ENCODE measurements around the gene NEU4. TPM values are rescaled to one million over a fixed set of nuclear protein-coding genes. Genes with fewer than 3 reads are reported as not detected.

NEU4 gene
- total and polyA plus RNA-seq, 2 donors (not counting 1 experiment from before 2014, with no cell fraction given): not detected

GRCh38 chr2:241853651-241854341 is 44.8 kb downstream of the NEU4 start:
- no peaks in the 10 kb centered on the region for H3K79me2 ChIP-seq (ENCODE audit: control insufficient read depth, insufficient read depth, low read length)
- H3K27ac ChIP-seq (ENCODE audit: insufficient read depth, low read length): no peak overlapping the region
- DNase-seq (ENCODE audit: low read depth in 2 of 2): peak in 1 of 2 donors; percentile 57
- no peaks in the 10 kb centered on the region for H3K36me3 ChIP-seq (ENCODE audit: control insufficient read depth, insufficient read depth, low read length)
- TF ChIP-seq EZH2 (IDR thresholded peaks at IDR 0.05; ENCODE audit: low read length, missing control alignments): no peak
- no peak for TF ChIP-seq CTCF (conservative IDR thresholded peaks at IDR 0.05 in 1 of 2, IDR thresholded peaks at IDR 0.05 in 1 of 2; ENCODE audit: low read depth in 1 of 2, low read length in 2 of 2)
- no peaks in the 10 kb centered on the region for H4K20me1 ChIP-seq (ENCODE audit: control insufficient read depth, extremely low read depth, insufficient read depth, low read length)
- H2AFZ ChIP-seq (ENCODE audit: low read length): no peak overlapping the region
- H3K27me3 ChIP-seq (ENCODE audit: control insufficient read depth, insufficient read depth, low read length): no peaks in the 10 kb centered on the region
- H3K4me2 ChIP-seq (ENCODE audit: extremely low read depth, insufficient read depth, low read length): no peak overlapping the region
- no peaks in the 10 kb centered on the region for H3K4me1 ChIP-seq (ENCODE audit: control insufficient read depth, extremely low read depth, insufficient read depth, low read length)
- H3K4me3 ChIP-seq (replicated peaks in 1 of 4; ENCODE audit: control extremely low read depth in 1 of 4, insufficient read depth in 1 of 4, low read depth in 3 of 4, low read length in 4 of 4): no peak overlapping the region
- H3K9ac ChIP-seq (ENCODE audit: insufficient read depth, low read length): no peak overlapping the region
- H3K9me3 ChIP-seq (ENCODE audit: control insufficient read depth, insufficient read depth, low read depth, low read length): no peaks in the 10 kb centered on the region

- DNase-seq (ENCODE audit: low read depth in 2 of 2): no peak
- no peaks in the 10 kb centered on the region for H3K79me2 ChIP-seq (ENCODE audit: control insufficient read depth, insufficient read depth, low read length)
- H3K27ac ChIP-seq (ENCODE audit: insufficient read depth, low read length): no peak overlapping the region
- H3K9ac ChIP-seq (ENCODE audit: insufficient read depth, low read length): no peak overlapping the region
- H3K4me1 ChIP-seq (ENCODE audit: control insufficient read depth, extremely low read depth, insufficient read depth, low read length): peaks cover 2% of the 10 kb centered on the region
- no peak overlapping the region for H3K4me2 ChIP-seq (ENCODE audit: extremely low read depth, insufficient read depth, low read length)
- H3K36me3 ChIP-seq (ENCODE audit: control insufficient read depth, insufficient read depth, low read length): no peaks in the 10 kb centered on the region
- no peaks in the 10 kb centered on the region for H3K27me3 ChIP-seq (ENCODE audit: control insufficient read depth, insufficient read depth, low read length)
- no peaks in the 10 kb centered on the region for H4K20me1 ChIP-seq (ENCODE audit: control insufficient read depth, extremely low read depth, insufficient read depth, low read length)
- TF ChIP-seq CTCF (conservative IDR thresholded peaks at IDR 0.05 in 1 of 2, IDR thresholded peaks at IDR 0.05 in 1 of 2; ENCODE audit: low read depth in 1 of 2, low read length in 2 of 2) (no peak), EZH2 (IDR thresholded peaks at IDR 0.05; ENCODE audit: low read length, missing control alignments) (no peak)
- H2AFZ ChIP-seq (ENCODE audit: low read length): no peak overlapping the region
- H3K9me3 ChIP-seq (ENCODE audit: control insufficient read depth, insufficient read depth, low read depth, low read length): no peaks in the 10 kb centered on the region
- no peak overlapping the region for H3K4me3 ChIP-seq (replicated peaks in 1 of 4; ENCODE audit: control extremely low read depth in 1 of 4, insufficient read depth in 1 of 4, low read depth in 3 of 4, low read length in 4 of 4)
Measured at GRCh38 chr2:241854342-241855244, 45.6 kb downstream of the NEU4 start.

GRCh38 chr2:241855245-241855887 is 46.4 kb downstream of the NEU4 start:
- Histone ChIP-seq H2AFZ (ENCODE audit: low read length) (no peak overlapping the region), H4K20me1 (ENCODE audit: control insufficient read depth, extremely low read depth, insufficient read depth, low read length) (no peaks in the 10 kb centered on the region), H3K4me2 (ENCODE audit: extremely low read depth, insufficient read depth, low read length) (no peak overlapping the region), H3K4me1 (ENCODE audit: control insufficient read depth, extremely low read depth, insufficient read depth, low read length) (peaks cover 2% of the 10 kb centered on the region), H3K27me3 (ENCODE audit: control insufficient read depth, insufficient read depth, low read length) (no peaks in the 10 kb centered on the region), H3K36me3 (ENCODE audit: control insufficient read depth, insufficient read depth, low read length) (no peaks in the 10 kb centered on the region), H3K79me2 (ENCODE audit: control insufficient read depth, insufficient read depth, low read length) (no peaks in the 10 kb centered on the region), H3K27ac (ENCODE audit: insufficient read depth, low read length) (no peak overlapping the region), H3K4me3 (replicated peaks in 1 of 4; ENCODE audit: control extremely low read depth in 1 of 4, insufficient read depth in 1 of 4, low read depth in 3 of 4, low read length in 4 of 4) (no peak overlapping the region), H3K9me3 (ENCODE audit: control insufficient read depth, insufficient read depth, low read depth, low read length) (no peaks in the 10 kb centered on the region), H3K9ac (ENCODE audit: insufficient read depth, low read length) (no peak overlapping the region)
- TF ChIP-seq CTCF (conservative IDR thresholded peaks at IDR 0.05 in 1 of 2, IDR thresholded peaks at IDR 0.05 in 1 of 2; ENCODE audit: low read depth in 1 of 2, low read length in 2 of 2) (no peak), EZH2 (IDR thresholded peaks at IDR 0.05; ENCODE audit: low read length, missing control alignments) (no peak)
- no peak for DNase-seq (ENCODE audit: low read depth in 2 of 2)
